Smooth muscle cell of the brain vasculature (primary cell): ENCODE data around the gene AGAP2.
"Not testable (repeated sequence)": the region's sequence is repeated elsewhere in the genome, so short reads cannot be mapped to it uniquely, and the experiment has no call there.

ENCODE experiments used
- DNase-seq: peaks from one replicate; pipeline ENCODE4 v3.0.0-alpha.2; 2012; ENCODE audit warnings: low read depth, low spot score

Gene AGAP2

GRCh38 chr12:57723630-57723962 lies 14.9 kb downstream of the AGAP2 start:
- DNase-seq, result no peak

- no peak for DNase-seq
These were observed 15.6 kb downstream of the AGAP2 start for GRCh38 chr12:57722716-57723629.

GRCh38 chr12:57721846-57722608 lies 16.5 kb downstream of the AGAP2 start:
- DNase-seq, result not testable (repeated sequence)

GRCh38 chr12:57720606-57721595 lies 17.6 kb downstream of the AGAP2 start:
- no peak for DNase-seq

- DNase-seq, result no peak
These were observed 18.6 kb downstream of the AGAP2 start for GRCh38 chr12:57719777-57720605.

GRCh38 chr12:57718641-57719528 lies 19.7 kb downstream of the AGAP2 start:
- no peak for DNase-seq

- DNase-seq, result no peak
These were observed 20.5 kb downstream of the AGAP2 start for GRCh38 chr12:57717846-57718640.

- no peak for DNase-seq
These were observed 21.4 kb downstream of the AGAP2 start for GRCh38 chr12:57717131-57717530.

- no peak for DNase-seq
These were observed 22.2 kb downstream of the AGAP2 start for GRCh38 chr12:57716305-57716704.

- DNase-seq, result no peak
These were observed 22.8 kb downstream of the AGAP2 start for GRCh38 chr12:57715786-57716185.

- not testable (repeated sequence) for DNase-seq
These were observed 23.4 kb downstream of the AGAP2 start for GRCh38 chr12:57715036-57715748.

GRCh38 chr12:57713209-57713608 lies 25.3 kb downstream of the AGAP2 start:
- DNase-seq, result no peak

- no peak for DNase-seq
These were observed 25.8 kb downstream of the AGAP2 start for GRCh38 chr12:57712701-57713100.

GRCh38 chr12:57708296-57708695 lies 30.2 kb downstream of the AGAP2 start:
- no peak for DNase-seq

- DNase-seq, result no peak
These were observed 31.3 kb downstream of the AGAP2 start for GRCh38 chr12:57707250-57707649.

- no peak for DNase-seq
These were observed 38.2 kb downstream of the AGAP2 start for GRCh38 chr12:57700317-57700716.

- DNase-seq, result no peak
These were observed 40.1 kb downstream of the AGAP2 start for GRCh38 chr12:57698414-57698813.

- no peak for DNase-seq
These were observed 41.5 kb downstream of the AGAP2 start for GRCh38 chr12:57697076-57697475.
